HG03460 (cell line): ENCODE data around the gene IDUA.

Experiments used
- ATAC-seq: cut with Tn5 transposase; IDR thresholded peaks from one replicate; pipeline ENCODE4 v1.9.1; 2021; ENCODE audit not compliant: unreplicated experiment

Gene IDUA

DNA sequence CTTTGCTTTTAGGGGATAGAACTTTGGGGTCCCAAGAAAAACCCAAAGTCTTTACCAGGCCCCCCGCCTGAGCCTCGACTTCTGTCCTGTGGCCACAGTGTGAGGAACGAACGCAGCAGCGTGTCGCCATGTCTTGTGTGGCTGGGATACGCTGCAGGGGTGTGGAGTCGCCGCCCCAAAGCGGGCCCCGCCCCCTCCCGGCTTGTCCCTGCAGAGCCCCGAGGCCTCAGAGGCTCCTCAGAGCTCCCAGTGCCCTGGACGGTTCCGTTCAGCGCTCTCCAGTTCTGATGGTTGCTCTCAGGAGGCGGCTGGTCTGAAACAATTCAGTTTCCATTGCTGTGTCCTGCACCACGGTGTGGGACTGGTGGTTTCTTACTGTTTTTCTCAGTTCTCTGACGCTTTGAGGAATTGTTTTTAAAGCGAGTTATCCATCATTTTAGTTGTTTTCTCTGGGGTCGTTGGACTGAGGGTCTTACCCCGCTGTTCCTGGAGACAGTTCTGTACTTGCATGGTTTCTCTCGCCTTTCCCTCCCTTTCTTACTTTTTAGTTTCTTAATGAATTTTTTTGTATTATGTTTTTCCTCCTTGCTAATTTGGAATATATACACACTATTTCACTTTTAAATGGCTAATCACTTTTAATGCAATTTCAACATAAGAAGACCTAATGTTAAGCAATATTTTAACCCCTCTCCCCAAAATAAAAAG lies 1.6 kb upstream of the IDUA start:
- ATAC-seq = no peak

GRCh38 chr4:986428-986878 lies 391 bp upstream of the IDUA start:
- no peak for ATAC-seq

- no peak for ATAC-seq
Observed at GRCh38 chr4:987624-988513, 1.0 kb downstream of the IDUA start.

DNA sequence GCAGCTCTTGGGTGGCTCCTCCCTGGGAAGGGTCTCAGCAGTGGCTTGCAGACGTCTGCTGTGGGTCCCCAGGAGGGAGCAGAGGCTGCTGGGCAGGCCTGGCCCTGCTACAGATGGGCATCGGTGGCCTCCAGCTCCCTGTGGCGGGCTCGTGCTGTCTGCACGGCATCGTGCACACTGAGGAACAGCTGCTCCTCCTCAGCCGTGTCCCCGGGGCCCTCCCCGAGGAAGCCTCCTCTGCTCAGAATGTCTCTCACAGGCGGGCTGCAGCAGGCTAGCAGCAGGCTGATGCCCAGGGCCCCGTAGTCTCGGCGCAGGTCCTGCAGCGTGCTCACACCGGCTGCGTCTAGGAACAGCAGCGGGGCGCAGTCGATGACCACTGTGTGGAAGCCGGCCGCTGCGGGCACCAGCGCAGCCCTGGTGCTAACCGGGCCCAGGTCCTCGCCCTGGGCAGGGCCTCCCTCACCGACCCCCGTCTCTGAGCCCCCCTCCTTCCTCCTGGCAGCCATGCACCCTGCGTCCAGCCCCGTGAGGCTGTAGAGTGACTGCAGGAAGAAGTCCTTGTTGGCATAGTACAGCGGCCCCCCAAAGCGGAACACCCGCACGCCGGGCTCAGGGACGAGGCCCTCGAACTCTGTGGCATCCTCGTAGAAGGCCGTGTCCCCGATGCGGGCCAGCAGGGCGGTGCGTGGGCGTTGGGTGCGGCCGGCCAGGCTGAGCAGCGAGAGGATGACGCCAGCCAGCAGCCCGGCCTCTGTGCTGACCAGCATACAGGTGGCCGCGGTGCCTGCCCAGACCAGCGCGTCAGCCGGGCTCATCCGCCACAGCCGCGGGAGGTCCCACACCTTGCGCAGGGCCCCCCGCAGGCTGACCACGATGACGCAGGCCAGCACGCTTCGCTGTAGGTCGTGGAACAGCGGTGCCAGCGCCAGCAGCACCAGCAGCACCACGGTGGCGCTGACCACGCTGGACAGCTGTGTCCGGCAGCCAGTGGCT lies 2.2 kb downstream of the IDUA start:
- ATAC-seq = no peak

GRCh38 chr4:989722-990471 lies 3.1 kb downstream of the IDUA start:
- ATAC-seq = no peak

DNA sequence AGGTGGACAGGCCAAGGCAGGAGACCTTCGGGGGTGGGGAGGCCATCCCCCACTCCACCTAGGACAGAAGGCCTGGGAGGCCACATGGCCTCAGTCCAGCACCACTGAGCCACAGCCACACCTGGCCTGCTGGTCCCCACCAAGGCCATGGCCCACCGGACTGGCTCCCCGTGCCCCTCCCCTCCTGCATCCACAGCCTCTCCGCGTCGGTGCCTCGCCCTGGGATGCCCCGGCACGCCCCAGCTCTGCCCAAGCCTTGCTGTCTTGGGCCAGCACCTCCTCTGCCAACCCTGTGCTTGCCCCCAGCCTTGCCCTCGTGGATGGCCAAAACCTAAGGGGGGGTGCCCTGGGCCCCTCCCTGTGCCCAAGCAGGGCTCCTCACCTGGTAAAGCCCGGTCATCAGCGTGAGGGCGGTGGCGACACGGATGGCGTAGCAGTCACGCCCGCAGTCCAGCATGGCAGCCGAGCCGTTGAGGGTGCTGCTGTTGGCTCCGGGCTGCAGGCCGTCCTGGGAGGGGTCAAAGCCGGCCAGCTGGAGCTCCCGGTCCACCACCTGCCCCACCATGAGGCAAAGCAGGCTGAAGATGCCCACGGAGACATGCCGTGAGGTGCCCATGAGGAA lies 4.0 kb downstream of the IDUA start:
- ATAC-seq = no peak

DNA sequence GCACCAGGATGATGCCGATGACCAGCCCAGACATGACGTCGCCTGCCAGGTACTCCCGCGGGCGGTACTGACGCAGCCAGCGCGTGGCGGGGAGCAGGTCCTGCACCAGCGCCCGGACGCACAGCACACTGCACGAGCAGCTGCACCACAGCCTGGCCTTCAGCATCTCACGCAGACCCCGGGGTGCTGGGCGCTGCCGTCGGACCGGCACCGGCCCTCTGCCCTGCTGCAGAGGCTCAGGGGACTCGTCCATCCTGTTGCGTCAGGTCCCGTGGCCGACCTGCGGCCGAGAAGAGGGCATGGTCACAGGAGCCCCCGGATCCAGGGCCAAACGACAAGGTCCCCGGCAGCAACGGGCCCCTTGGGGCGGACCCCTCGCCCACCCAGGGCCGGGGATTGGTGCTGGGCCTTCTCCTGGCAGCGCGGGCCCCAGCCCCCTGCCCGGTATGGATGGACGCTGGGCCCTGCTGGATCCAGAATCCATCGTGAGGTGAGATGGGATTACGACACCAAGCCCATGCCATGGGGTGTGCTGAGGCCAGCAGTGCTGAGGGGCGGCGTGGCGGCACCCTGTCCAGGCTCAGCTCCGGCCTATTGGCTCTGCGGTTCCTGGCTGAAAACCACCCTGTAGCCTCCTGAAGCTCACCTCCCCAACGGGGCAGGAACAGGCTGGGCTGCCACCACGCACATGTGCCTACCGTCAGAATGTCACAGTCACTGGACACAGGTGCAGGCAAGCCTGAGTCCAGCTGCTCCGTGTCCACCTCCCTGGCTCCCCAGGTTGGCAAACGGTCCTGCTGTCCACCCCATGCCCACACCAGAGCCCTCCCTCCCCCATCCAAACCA lies 4.8 kb downstream of the IDUA start:
- ATAC-seq = no peak

DNA sequence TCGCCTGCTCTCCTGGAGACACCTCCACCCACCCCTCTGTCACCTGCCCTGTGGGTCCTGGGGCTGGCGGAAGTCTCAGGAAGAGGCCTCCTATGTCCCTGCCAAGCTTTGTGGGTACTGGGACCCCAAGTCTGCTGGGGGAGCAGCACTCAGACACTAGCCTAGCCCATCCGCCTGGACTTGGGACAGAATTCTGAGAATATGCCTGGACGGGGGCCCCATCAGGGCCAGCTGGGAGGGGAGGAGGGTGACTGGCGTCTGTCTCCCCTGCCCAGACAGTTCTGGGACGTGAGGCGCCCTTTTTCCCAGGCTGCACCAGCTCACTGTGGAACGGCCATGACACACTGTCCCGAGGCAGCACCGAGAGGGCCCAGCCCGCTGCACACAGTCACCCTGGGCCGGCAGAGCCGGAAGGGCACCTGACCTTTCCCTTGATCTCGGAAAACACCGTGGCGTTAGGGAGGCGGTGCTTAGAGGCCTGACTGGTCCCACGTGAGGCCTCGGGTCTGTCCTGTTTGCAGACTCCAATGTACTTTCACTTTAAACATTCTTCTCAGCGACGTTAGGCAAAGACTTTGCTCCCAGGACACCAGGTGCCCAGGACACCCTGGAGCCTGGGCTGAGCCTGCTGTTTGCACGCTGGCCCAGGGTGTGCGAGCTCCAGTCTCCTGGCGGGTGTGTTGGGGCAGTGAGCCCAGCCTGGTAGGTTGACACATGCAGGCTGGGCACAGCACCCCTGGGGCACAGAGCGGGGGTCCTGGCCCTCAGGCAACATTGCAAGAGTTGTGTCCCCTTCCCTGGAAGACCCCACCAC lies 5.7 kb downstream of the IDUA start:
- no peak for ATAC-seq

GRCh38 chr4:993111-994029 lies 6.5 kb downstream of the IDUA start, which contains the start of gene SLC26A1:
TSS of gene SLC26A1 (minus strand) at chr4:993404. CDS start at chr4:991703, 1,701 bp downstream.
- no peak for ATAC-seq

GRCh38 chr4:995311-996026 lies 8.6 kb downstream of the IDUA start:
- no peak for ATAC-seq

GRCh38 chr4:996030-996996 lies 9.5 kb downstream of the IDUA start:
- no peak for ATAC-seq

DNA sequence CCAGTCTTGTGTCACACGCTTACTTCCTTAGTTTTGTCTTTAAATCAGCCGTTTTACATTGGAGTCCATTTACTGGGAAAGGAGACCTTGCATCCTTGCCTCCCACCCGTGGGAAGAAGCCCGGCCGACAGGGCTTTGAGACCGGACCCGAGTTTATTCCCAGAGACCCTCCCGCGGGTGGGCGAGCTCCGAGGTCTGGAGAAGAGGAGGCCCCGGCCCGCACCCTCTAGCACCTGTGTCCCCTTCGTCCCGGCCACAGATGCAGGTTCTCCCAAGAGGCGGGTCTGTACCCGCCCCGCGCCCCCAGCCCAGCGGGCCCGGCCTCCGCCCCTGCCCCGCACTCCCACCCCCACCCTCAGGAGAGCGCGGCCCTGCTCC lies 10.1 kb downstream of the IDUA start:
- ATAC-seq = no peak

- no peak for ATAC-seq
Observed at GRCh38 chr4:997375-998071, 10.7 kb downstream of the IDUA start.

GRCh38 chr4:998096-998691 lies 11.3 kb downstream of the IDUA start:
- ATAC-seq = no peak
